Mucosa of stomach (tissue), 1 donor: ENCODE results near the gene HLA-G.

ENCODE experiments used
- H3K27me3 ChIP-seq: one replicate; pipeline ENCODE4 v1.7.0; 2013; ENCODE audit warnings: mild to moderate bottlenecking, low read length; ENCODE audit not compliant: control insufficient read depth, insufficient read depth
- H3K36me3 ChIP-seq: one replicate; pipeline ENCODE4 v1.7.0; 2013; ENCODE audit warnings: low read length; ENCODE audit not compliant: control insufficient read depth, insufficient read depth
- H3K4me1 ChIP-seq: one replicate; pipeline ENCODE4 v1.7.0; 2013; ENCODE audit warnings: mild to moderate bottlenecking, low read length; ENCODE audit not compliant: control insufficient read depth, insufficient read depth
- H3K4me3 ChIP-seq: one replicate; pipeline ENCODE4 v1.7.0; 2013; ENCODE audit warnings: low read length
- H3K9ac ChIP-seq: one replicate; pipeline ENCODE4 v1.7.0; 2013; ENCODE audit warnings: mild to moderate bottlenecking, low read length, moderate library complexity
- H3K9me3 ChIP-seq: one replicate; pipeline ENCODE4 v1.7.0; 2013; ENCODE audit warnings: mild to moderate bottlenecking, low read length, moderate library complexity; ENCODE audit not compliant: control insufficient read depth
- donor health status: Pancreatic carcinoma.

Gene HLA-G

DNA sequence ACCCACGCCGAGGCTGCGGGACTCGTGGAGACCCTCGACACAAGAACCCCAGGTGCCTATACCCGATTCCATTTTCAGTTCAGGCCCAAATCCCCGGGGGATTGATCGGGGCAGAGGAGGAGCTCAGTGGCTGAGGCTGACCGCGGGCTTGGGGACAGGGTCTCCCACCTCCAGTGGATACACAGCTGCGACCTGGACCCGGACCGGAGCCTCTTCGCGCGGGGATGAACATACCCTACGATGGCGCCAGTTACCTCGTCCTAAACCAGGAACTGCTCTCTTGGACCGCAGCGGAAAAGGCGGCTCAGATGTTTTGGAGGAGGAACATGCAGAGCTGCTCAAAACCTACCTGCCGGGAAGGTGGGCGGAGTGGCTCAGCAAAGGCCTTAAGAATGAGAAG is 27.4 kb upstream of the HLA-G start:
- Histone ChIP-seq H3K36me3 (no peaks in the 10 kb centered on the region), H3K4me1 (no peaks in the 10 kb centered on the region), H3K9ac (no peak overlapping the region), H3K27me3 (peaks cover 4% of the 10 kb centered on the region), H3K4me3 (no peak overlapping the region), H3K9me3 (no peaks in the 10 kb centered on the region)

DNA sequence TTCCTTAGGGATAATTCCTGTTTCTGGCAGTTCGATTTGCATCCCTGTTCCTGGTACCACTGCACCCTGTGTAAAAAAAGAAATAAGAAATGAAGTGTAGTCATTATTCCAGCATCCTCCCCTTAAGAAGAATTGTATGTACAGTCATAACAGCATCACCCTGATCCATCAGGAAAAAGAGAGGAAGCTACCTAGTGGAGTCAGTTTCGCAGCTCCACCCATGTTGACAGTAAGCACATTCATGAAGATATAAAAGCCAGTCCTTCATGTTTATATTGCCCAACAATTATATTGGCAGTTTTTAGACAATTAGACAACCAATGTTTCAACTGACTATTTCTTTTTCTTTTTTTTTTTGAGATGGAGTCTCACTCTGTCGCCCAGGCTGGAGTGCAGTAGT is 21.2 kb upstream of the HLA-G start:
- Histone ChIP-seq H3K27me3 (no peaks in the 10 kb centered on the region), H3K36me3 (no peaks in the 10 kb centered on the region), H3K4me3 (no peak overlapping the region), H3K9me3 (no peaks in the 10 kb centered on the region), H3K9ac (no peak overlapping the region), H3K4me1 (no peaks in the 10 kb centered on the region)

GRCh38 chr6:29809249-29809648 is 18.4 kb upstream of the HLA-G start:
- Histone ChIP-seq H3K4me3 (no peak overlapping the region), H3K9me3 (no peaks in the 10 kb centered on the region), H3K4me1 (no peaks in the 10 kb centered on the region)

GRCh38 chr6:29810371-29810770 is 17.3 kb upstream of the HLA-G start:
- no peak overlapping the region for H3K4me3 ChIP-seq
- H3K4me1 ChIP-seq, result no peaks in the 10 kb centered on the region
- no peak overlapping the region for H3K9ac ChIP-seq
- no peaks in the 10 kb centered on the region for H3K27me3 ChIP-seq
- H3K36me3 ChIP-seq, result no peaks in the 10 kb centered on the region
- no peaks in the 10 kb centered on the region for H3K9me3 ChIP-seq

More at GRCh38 chr6:29809249-29809648, 18.4 kb upstream of the HLA-G start:
- no peaks in the 10 kb centered on the region for H3K27me3 ChIP-seq
- no peaks in the 10 kb centered on the region for H3K36me3 ChIP-seq
- H3K9ac ChIP-seq, result no peak overlapping the region

DNA sequence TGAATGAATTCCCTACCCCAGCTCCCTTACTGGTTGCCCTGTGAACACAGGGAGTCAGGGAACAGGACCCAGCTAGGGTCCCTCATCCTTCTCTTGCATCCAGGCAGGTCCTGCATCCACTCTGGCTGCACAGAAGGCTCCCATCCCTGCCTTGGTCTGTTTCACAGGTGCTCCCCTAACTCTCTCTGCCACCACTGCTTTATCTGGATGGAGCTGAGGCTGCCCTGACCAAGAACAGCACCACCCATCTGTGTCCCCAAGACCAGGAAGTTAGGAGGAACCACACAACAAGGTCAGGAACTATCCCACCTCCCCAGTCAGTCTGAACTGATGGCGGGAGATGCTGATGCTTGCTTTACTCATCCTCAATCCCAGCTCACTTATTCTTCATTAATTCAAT is 16.2 kb upstream of the HLA-G start:
- Histone ChIP-seq H3K9ac (no peak overlapping the region), H3K9me3 (no peaks in the 10 kb centered on the region), H3K4me1 (no peaks in the 10 kb centered on the region), H3K27me3 (no peaks in the 10 kb centered on the region), H3K36me3 (no peaks in the 10 kb centered on the region), H3K4me3 (no peak overlapping the region)

GRCh38 chr6:29813066-29813465 is 14.6 kb upstream of the HLA-G start:
- H3K27me3 ChIP-seq, result no peaks in the 10 kb centered on the region
- H3K4me1 ChIP-seq, result no peaks in the 10 kb centered on the region
- H3K4me3 ChIP-seq, result no peak overlapping the region
- H3K9me3 ChIP-seq, result no peaks in the 10 kb centered on the region
- no peaks in the 10 kb centered on the region for H3K36me3 ChIP-seq
- no peak overlapping the region for H3K9ac ChIP-seq

DNA sequence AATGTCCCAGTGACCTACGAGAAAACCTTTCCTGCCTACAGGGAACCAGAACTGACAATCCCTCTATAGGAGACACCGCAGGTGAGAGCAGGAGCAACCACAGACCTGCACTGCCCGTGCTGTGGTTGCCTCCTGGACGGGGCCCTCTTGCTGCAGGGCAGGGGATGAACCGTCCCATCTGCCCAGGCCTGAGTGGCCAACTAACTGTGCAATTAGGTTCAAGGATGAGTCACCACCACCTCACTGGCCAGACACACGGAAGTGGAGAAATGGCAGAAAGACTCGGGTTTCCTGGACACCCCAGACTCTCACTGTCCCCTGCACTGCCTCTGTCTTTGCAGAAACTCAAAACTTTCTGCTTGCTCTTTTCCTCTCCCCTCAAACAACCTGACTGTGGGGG is 13.8 kb upstream of the HLA-G start:
- no peaks in the 10 kb centered on the region for H3K27me3 ChIP-seq
- H3K9ac ChIP-seq, result no peak overlapping the region
- H3K36me3 ChIP-seq, result no peaks in the 10 kb centered on the region
- H3K4me1 ChIP-seq, result no peaks in the 10 kb centered on the region
- H3K9me3 ChIP-seq, result no peaks in the 10 kb centered on the region
- no peak overlapping the region for H3K4me3 ChIP-seq

GRCh38 chr6:29814379-29815117 is 13.1 kb upstream of the HLA-G start:
- H3K9ac ChIP-seq, result no peak overlapping the region
- H3K36me3 ChIP-seq, result no peaks in the 10 kb centered on the region
- no peaks in the 10 kb centered on the region for H3K27me3 ChIP-seq
- no peaks in the 10 kb centered on the region for H3K4me1 ChIP-seq
- no peaks in the 10 kb centered on the region for H3K9me3 ChIP-seq
- no peak overlapping the region for H3K4me3 ChIP-seq

DNA sequence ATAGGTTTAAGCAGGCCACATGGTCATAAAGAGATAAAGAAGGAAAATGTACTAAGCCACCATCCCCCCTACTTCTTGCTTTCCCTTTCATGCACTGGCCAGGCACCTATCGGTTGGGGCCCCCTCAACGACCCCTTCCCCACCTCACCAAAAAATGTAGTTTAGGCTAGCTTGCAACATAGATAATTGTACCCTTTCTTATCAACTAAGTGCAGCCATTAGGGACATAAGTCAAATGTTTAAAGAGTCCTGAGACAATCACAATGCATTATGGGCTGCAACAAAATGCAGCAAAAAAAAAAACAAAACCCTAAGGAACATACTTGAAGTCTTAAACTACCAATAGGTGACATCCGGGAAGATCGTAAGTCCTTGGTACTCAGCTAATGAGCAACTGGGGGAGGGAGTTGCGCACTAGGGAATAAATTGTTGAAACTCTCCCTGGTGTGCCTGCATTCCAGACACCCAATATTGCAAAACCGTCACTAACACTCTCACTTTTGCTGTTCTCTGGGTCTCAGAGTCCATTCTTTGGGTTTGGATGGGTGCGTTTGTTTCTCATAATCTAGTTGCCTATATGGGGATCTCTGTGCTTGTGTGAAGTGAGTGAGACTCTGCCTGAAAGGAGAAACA is 12.4 kb upstream of the HLA-G start:
- no peaks in the 10 kb centered on the region for H3K36me3 ChIP-seq
- H3K4me1 ChIP-seq, result no peaks in the 10 kb centered on the region
- no peaks in the 10 kb centered on the region for H3K27me3 ChIP-seq
- no peaks in the 10 kb centered on the region for H3K9me3 ChIP-seq
- H3K9ac ChIP-seq, result no peak overlapping the region
- H3K4me3 ChIP-seq, result no peak overlapping the region

DNA sequence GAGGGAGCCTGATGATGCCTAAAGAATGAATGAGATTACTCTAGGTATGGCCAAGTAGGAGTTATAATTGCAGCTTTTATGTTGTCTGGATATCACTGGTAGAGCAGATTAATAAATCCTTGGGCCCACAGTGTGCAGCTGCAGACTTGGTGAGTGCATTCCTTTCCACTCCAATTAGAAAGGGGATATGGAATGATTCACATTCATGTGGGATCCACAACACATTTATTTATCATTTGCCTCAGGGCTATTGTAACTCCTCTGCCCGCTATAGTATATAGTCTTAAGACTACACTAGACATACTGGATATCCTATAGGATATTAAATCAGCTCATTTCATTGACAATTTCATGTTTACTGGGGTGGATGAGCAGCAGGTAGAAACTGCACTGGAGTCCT is 11.6 kb upstream of the HLA-G start:
- Histone ChIP-seq H3K4me1 (no peaks in the 10 kb centered on the region), H3K27me3 (no peaks in the 10 kb centered on the region), H3K9me3 (no peaks in the 10 kb centered on the region), H3K9ac (no peak overlapping the region), H3K4me3 (no peak overlapping the region), H3K36me3 (no peaks in the 10 kb centered on the region)

DNA sequence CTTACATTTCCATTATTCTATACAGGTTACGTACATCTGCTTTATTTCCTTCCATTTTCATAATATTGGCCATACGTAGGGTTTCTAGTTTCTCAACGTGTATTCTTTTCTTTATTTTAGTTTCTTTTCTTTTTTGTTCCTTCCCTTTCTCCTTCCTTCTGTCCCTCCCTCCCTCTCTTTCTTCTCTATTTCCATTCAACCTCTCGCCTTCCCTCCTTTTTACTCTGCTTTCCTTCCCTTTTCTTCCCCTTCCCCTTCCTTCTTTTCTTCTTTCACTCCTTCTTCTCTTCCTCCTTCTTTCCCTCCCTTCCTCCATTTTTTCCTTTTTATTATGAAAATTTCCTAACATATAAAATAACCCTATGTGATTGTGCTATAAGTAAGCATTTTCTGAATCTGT is 8.7 kb upstream of the HLA-G start:
- H3K9me3 ChIP-seq, result no peaks in the 10 kb centered on the region
- H3K4me1 ChIP-seq, result no peaks in the 10 kb centered on the region
- H3K4me3 ChIP-seq, result no peak overlapping the region
- H3K36me3 ChIP-seq, result no peaks in the 10 kb centered on the region
- no peak overlapping the region for H3K9ac ChIP-seq
- no peaks in the 10 kb centered on the region for H3K27me3 ChIP-seq

GRCh38 chr6:29824144-29824543 is 3.5 kb upstream of the HLA-G start:
- Histone ChIP-seq H3K9me3 (no peaks in the 10 kb centered on the region), H3K4me1 (peaks cover 7% of the 10 kb centered on the region), H3K36me3 (no peaks in the 10 kb centered on the region), H3K9ac (no peak overlapping the region), H3K27me3 (peaks cover 26% of the 10 kb centered on the region), H3K4me3 (no peak overlapping the region)
